ENCODE data around the gene SFXN2.
"Not testable (repeated sequence)": the region's sequence is repeated elsewhere in the genome, so short reads cannot be mapped to it uniquely, and the experiment has no call there.

Gene SFXN2

GRCh38 chr10:102679596-102679995 is 34.8 kb upstream of the SFXN2 start:
- no peak for DNase-seq (ENCODE audit: low spot score)

- DNase-seq (ENCODE audit: low spot score) = no peak
Observed at GRCh38 chr10:102681696-102682095, 32.7 kb upstream of the SFXN2 start.

DNA sequence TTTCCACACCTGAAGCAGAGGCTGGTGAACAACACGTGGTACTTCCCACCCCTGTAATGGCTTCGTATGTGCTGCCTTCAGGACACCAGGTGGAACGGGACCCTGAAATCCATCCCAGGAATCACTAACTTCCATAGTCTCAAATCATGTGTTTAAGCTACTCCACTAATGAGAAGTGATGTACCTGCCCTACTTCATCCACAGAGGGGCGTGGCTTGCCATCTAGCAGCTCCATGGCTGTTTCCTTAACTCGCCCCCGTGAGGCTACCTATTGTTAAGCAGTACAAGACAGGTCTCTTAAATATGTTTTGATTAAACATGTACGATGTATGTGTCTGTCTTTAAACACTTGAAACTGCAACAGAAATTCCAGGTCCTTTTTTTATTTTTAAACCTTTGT is 32.0 kb upstream of the SFXN2 start:
- DNase-seq (ENCODE audit: low spot score) = no peak

GRCh38 chr10:102682981-102683380 is 31.5 kb upstream of the SFXN2 start:
- DNase-seq (ENCODE audit: low spot score) = no peak

- no peak for DNase-seq (ENCODE audit: low spot score)
Observed at GRCh38 chr10:102683736-102684135, 30.7 kb upstream of the SFXN2 start.

DNA sequence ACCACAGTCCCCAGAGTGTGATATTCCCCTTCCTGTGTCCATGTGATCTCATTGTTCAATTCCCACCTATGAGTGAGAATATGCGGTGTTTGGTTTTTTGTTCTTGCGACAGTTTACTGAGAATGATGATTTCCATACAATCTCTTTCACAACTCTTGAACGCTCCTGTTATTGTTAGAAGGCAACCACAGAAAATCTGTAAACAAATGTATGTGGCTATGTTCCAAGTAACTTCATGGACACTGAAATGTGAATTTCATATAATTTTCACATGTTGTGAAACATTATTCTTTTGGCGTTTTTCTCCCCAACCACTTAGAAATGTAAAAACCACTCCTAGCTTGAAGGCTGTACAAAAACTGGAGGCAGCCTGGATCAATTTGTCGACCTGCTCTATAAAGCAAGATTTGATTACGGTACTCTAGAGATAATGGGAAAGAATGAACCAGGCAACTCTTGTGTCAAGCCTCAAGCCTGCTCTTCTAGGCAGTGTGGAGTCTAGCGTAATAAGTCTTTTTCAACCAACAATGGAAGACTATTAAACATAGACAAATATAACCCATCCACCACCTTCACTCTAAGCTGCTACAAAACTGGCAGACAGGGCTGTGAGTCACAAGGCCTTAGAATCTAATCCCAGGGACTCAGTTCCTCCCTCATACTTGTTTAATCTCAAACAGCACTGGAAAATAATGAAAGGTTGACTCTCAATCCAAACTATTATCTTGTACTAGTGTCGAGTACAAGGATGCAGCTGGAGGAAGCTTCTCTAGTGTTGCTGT is 23.0 kb upstream of the SFXN2 start:
- DNase-seq (ENCODE audit: low spot score) = no peak

DNA sequence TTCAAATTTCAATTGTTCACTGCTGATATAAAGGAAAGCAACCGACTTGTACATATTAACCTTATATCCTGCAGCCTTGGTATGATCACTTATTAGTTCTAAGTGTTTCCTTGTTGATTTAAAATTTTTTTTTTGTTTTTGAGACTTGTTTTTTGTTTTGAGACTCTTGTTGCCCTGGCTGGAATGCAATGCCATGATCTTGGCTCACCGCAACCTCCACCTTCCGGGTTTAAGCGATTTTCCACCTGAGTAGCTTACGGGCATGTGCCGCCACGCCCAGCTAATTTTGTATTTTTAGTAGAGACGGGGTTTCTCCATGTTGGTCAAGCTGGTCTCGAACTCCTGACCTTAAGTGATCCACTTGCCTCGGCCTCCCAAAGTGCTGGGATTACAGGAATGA is 19.0 kb upstream of the SFXN2 start:
- DNase-seq (ENCODE audit: low spot score) = not testable (repeated sequence)

DNA sequence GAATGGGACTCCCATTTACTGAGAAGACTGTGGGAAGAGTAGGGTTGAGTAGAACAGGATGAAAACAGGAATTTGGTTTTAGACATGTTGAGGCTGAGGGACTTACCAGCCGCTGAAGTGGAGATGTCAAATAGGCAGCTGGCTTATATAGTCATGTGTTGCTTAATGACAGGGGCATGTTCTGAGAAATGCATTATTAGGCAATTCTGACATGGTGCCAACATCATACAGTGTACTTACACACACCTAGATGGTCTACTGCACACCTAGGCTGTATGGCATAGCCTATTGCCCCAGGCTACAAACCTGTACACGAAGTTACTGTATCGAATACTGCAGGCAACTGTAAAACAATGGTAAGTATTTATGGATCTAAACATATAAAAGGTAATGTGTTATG is 17.7 kb upstream of the SFXN2 start:
- no peak for DNase-seq (ENCODE audit: low spot score)

DNA sequence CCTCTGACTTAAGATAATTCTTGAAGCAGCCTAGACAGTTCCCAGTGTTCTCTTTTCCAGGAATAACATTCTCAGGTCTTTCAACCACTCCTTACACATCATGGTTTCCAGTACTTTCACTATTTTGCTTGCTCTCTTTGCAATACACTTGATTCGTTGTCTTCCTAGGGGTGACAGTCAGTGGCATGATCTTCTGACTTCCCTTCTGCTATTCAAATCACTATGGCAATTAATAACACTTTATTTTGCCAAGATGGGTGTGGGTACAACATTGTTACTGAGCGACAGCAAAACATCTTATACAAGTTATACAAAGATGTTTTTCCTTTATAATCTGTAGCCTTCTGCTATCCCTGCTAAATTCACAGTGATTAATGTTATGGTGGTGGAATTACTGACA is 15.5 kb upstream of the SFXN2 start:
- no peak for DNase-seq (ENCODE audit: low spot score)

GRCh38 chr10:102701272-102701671 is 13.2 kb upstream of the SFXN2 start:
- DNase-seq (ENCODE audit: low spot score) = no peak

GRCh38 chr10:102701796-102702195 is 12.6 kb upstream of the SFXN2 start:
- DNase-seq (ENCODE audit: low spot score) = no peak

DNA sequence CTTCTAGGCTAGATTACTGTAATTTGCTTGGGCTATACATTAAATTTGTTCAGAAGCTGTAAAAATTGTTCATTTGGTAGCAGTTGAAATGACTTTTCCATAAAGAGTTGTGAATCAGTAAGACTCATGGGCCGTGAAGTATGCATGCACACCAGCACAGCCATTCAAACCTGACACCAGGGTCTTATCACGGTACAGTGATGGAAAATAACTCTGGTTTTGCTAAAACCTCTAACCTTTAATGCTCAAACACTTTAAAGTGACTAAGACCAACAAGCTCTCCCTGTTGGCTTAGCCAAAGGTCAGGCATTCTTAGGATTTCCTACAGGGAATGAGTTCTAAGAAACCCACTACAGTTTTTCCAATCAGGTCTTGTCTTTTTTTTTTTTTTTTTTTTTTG is 11.7 kb upstream of the SFXN2 start:
- DNase-seq (ENCODE audit: low spot score) = no peak

- no peak for DNase-seq (ENCODE audit: low spot score)
Observed at GRCh38 chr10:102704915-102705314, 9.5 kb upstream of the SFXN2 start.

GRCh38 chr10:102705531-102705930 is 8.9 kb upstream of the SFXN2 start:
- no peak for DNase-seq (ENCODE audit: low spot score)

- peak; percentile 66 for DNase-seq (ENCODE audit: low spot score)
Observed at GRCh38 chr10:102710609-102711008, 3.8 kb upstream of the SFXN2 start.

- DNase-seq (ENCODE audit: low spot score) = no peak
Observed at GRCh38 chr10:102712089-102712488, 2.3 kb upstream of the SFXN2 start.

DNA sequence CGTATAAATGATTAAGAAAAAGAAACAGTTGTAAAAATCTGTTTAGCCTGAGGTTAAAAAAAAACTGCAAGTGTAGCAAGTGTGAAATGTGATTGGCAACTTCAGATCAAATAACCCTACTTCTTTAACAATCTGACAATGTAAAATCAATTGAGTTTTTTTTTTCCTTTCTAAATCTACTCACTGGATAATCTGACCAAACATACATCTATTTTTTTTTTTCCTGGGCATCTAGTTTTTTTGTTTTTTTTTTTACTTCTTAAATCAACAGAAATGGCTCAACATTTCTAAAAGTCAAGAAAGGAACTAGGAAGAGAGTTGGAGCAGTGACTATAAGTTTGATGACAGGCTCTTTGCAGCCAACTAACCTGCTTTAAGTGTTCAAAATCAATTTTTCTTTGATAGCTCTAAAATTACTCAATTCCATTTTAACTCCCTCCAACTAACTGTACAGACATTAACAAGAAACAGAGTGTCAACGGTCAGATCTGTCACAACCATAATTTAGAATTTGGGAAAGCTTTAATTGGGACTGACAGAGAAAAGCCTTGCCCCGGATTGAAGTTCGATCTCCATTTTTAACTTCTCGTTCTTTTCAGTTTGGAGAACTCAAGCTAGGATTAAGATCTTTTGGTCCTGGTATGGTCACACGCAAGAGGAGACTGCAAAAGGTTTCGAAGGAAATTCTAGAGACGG is 1.4 kb upstream of the SFXN2 start:
- DNase-seq (ENCODE audit: low spot score) = no peak

GRCh38 chr10:102713539-102713813 is 960 bp upstream of the SFXN2 start:
- no peak for DNase-seq (ENCODE audit: low spot score)

DNA sequence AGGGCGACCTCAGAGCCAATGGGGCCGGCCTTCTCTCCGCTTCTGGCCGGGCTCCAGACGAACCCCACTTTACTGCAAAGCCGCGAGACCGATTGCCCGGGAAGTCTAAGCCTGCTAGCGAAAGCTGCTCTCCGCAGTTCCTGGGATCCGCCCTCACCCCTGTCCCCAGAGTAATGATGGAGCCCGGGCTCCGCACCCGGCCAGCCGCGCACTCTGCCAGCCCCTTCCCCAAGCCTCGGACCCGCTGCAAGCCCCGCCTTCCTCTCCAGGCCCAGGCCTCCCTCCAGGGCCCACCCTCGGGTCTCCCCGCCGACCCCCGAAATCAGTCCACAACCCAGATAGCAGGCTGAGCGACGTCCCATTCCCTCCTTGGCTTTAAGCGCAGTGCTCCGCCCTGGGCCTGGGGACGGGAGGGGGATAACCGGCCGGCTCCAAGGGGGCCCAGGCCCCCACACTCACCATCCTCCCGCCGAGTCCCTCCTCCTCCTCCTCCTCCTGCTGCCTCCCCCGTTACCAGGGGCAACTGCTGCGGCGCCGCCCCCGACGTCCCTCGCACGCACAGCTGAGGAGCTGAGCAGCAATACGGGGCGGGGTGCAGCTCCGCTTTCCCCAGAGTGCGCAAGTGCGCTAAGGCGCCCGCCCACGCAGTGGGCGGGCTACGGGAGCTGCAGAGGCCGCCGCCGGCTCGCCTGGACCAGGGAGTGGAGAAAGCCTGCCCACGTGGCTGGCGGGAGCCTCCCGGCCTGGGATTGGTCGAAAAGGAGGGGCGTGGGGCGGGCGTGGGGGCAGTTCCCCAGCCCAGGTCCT is 419 bp upstream of the SFXN2 start, which contains the start of gene ARL3:
Gene ARL3 (minus strand): TSS at position 584 of the 807 bp plus-strand sequence. CDS start 122 bp downstream, at position 462.
- DNase-seq (ENCODE audit: low spot score) = peak; percentile 92

DNA sequence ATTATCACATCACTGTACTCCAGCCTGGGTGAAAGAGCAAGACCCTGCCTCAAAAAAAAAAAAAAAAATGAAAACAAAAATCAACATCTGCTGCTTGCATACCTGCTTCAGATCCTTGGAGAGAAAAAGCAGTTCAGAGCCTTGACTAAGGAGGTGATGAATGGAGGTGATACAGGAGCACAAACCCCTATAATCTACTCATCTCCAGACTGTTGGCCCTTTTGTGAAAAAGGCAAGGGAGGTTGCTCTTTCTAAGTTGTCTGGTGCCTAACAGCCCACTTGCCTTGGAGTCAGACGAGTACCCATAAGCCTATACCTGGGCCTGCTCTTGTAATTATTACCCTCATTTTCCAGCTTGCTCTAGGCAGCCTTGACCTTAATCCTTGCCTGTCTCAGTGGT is 1.4 kb downstream of the SFXN2 start:
- DNase-seq (ENCODE audit: low spot score) = no peak

GRCh38 chr10:102716900-102717565 is 2.6 kb downstream of the SFXN2 start:
- DNase-seq (ENCODE audit: low spot score) = not testable (repeated sequence)

DNA sequence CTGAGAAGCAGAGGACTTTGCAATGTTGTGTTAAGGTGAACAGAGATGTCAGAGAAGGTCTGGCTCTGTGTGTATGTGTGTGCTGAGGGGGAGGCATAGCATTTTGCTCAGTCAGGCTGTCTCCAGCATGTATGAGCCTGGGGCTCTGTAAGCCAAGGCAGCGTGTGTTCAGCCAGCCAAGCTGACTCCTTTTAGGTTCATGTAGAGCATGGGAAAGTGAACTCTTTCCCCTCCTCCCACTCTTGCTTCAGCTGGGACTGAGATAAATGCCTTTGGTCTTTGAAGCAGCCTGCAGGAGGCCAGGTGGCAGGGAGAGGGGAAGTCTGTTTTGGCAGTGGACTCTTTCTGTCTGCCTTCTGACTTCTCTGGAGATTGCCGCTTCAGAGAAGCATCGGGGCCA is 3.8 kb downstream of the SFXN2 start:
- DNase-seq (ENCODE audit: low spot score) = no peak
